Fibroblast of pulmonary artery (primary cell): ENCODE measurements around the gene AGPAT1.

Experiments
- DNase-seq: peaks from one replicate; pipeline ENCODE4 v3.0.0-alpha.2; 2010; ENCODE audit warnings: low read depth
- H3K4me3 ChIP-seq: replicated peaks from 2 replicates; pipeline ENCODE4 v1.5.1; 2011; ENCODE audit warnings: low read depth, mild to moderate bottlenecking, control low read depth, low read length, moderate library complexity
- CTCF ChIP-seq: IDR thresholded peaks from 2 replicates; pipeline ENCODE4 v1.5.1; 2011; ENCODE audit warnings: mild to moderate bottlenecking, control low read depth, low read length, inconsistent platforms; ENCODE audit errors: missing control alignments

The AGPAT1 gene

GRCh38 chr6:32178547-32179440, 2.9 kb upstream of the AGPAT1 start:
- DNase-seq, result no peak
- TF ChIP-seq CTCF, result no peak
- H3K4me3 ChIP-seq, result peak overlapping the region; percentile 87

- TF ChIP-seq CTCF, result no peak
- peak within 1 kb of the TSS; percentile 87 for H3K4me3 ChIP-seq
- DNase-seq, result peak; percentile 100
These were observed 2.1 kb upstream of the AGPAT1 start, which contains the start of gene RNF5 for GRCh38 chr6:32177788-32178546. TSS of gene RNF5 (plus strand) at chr6:32178405. CDS start at chr6:32178512, 107 bp downstream.

GRCh38 chr6:32177183-32177787, 1.4 kb upstream of the AGPAT1 start:
- TF ChIP-seq CTCF, result no peak
- DNase-seq, result no peak
- peak overlapping the region; percentile 87 for H3K4me3 ChIP-seq

- no peak for TF ChIP-seq CTCF
- peak; percentile 68 for DNase-seq
- H3K4me3 ChIP-seq, result peak overlapping the region; percentile 87
These were observed 745 bp upstream of the AGPAT1 start for GRCh38 chr6:32176476-32177182.

- no peak for TF ChIP-seq CTCF
- peak overlapping the region; percentile 87 for H3K4me3 ChIP-seq
- DNase-seq, result no peak
These were observed 568 bp downstream of the AGPAT1 start for GRCh38 chr6:32175322-32175710.

- no peak for TF ChIP-seq CTCF
- peak overlapping the region; percentile 87 for H3K4me3 ChIP-seq
- DNase-seq, result no peak
These were observed 1.5 kb downstream of the AGPAT1 start for GRCh38 chr6:32174416-32174815.
